NCI-H2029 treated with DMSO at 0.1 percent for 48 hours (cell line): ENCODE measurements around the gene TMC4.
"Not testable (repeated sequence)": the region's sequence is repeated elsewhere in the genome, so short reads cannot be mapped to it uniquely, and the experiment has no call there.

Experiments used
- DNase-seq: peaks from one replicate; lab custom pipeline; 2025; lab: John Stamatoyannopoulos, UW

The TMC4 gene

DNA sequence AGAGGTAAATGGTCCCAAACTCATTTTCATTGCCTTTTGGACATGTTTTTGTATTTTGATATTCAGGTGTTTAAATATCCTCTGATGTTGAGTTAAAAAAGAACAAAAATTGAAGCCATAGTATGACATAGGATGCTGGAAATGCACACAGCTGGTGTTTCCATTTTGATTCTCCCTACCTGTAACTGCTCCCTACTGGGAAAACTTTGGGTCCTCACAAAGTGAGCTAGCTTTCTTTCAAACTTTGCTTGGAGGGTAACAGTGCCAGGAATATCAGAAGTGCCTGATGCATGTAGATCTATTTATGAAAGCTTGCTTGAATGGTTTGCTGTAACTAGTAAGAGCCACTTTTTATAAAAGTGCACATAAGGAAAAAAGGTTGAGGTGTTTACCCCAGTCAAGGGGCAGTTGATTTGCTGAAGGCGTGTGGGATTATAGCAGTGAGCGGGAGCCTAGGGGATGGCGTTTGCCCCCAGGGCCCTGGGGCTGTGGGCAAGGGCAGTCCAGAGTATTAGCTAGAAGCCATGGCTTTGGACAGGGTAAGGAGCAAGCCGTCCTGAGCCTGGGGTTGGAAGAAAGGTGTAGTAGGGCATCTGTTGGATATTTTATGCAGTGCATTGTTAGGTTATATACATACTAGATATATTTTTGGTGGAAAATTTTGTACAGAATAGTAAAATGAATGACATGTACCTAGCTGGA is 32.0 kb upstream of the TMC4 start:
- no peak for DNase-seq

DNA sequence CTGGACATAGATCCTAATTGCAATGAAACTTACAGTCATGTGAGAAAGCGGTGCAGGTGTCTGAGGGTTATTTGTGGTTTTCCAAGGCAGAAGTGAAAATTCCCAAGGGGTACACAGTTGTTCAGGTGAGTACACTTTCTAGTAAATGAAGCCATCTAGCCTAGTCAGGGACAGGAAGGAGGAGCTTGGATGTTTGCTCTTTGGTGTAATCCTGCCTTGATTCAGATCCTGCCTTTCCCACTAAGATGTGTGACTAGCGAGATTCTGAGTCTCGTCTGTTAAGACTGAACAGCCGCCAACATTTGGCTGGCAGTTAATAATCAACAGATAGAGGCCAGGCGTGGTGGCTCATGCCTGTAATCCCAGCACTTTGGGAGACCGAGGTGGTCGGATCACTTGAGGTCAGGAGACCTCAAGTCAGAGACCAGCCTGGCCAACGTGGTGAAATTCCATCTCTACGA is 30.2 kb upstream of the TMC4 start:
- no peak for DNase-seq

DNA sequence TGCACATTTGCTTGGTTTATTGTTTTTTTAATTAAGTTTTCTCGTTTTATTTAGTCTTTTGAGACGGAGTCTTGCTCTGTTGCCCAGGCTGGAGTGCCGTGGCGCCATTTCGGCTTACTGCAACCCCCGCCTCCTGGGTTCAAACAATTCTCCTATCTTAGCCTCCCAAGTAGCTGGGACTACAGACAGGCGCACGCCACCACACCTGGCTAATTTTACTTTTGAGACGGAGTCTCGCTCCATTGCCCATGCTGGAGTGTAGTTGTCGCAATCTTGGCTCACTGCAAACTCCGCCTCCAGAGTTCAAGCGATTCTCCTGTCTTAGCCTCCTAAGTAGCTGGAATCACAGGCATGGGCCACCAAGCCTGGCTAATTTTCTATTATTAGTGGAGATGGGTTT is 29.0 kb upstream of the TMC4 start:
- DNase-seq = no peak

DNA sequence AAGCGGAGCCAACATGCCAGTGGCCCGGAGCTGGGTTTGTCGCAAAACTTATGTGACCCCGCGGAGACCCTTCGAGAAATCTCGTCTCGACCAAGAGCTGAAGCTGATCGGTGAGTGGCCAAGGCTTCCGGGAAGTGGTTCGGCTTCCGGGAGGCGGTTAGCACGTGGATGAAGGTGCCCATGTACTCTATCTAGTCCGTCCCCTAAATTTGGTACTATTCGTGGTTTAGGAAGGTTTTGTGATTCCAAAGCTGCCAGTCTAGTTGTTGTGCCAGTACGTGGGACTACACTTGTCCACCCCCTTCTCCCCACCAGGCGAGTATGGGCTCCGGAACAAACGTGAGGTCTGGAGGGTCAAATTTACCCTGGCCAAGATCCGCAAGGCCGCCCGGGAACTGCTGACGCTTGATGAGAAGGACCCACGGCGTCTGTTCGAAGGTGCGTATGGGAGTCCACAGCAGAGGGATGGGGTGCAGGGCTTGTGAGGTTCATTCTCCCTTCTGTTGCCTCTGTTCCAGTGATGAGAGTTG is 28.3 kb upstream of the TMC4 start:
- DNase-seq = no peak

DNA sequence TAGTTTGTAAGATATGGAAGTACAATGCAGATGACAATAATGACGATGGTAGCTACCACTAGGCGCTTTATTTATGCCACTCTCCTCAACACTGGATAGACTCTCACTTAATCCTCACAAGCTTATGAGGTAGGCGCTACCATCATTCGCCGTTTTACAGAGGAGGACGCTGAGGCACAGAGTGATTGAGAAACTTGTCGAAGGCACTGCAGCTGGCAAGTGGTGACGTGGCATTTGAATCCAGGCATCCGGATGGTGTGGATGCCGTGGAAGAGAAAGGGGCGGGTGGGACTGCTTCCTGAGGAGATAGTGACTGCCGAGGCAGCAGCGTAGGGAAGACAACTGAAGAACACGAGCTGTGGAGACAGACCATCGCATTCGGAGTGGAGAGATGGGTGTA is 26.4 kb upstream of the TMC4 start:
- DNase-seq = no peak

DNA sequence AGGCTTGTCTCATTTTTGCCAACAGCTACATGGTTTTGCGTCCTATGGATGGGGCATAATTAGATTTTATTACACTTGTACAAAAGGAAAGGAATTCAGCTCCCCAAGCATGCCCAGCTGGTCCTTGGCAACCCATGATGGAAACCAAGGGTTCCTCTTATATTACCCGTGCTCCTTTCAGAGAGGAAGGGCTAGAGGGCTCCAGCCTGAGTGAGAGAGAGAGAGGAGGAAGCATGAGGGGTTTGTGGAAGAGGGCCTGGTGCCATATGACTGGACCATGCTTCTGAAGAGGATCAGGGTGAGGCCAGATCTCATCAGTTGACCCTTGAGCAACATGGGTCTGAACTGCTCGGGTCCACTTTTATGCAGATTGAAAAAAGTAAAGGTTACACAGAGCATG is 24.2 kb upstream of the TMC4 start:
- DNase-seq = no peak

DNA sequence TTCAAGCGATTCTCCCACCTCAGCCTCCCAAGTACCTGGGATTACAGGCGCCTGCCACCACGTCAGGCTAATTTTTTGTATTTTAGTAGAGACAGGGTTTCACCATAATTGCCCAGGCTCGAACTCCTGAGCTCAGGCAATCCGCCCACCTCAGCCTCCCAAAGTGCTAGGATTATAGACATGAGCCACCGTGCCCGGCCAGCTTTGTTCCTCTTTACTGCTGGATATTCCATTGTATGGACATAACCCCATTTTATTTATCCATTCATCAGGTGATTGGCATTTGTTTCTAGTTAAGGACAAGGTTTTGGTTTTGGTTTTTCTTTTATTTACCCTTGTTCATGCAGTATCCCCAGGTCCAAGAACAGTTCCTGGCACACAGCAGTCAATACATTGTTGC is 23.6 kb upstream of the TMC4 start:
- no peak for DNase-seq

DNA sequence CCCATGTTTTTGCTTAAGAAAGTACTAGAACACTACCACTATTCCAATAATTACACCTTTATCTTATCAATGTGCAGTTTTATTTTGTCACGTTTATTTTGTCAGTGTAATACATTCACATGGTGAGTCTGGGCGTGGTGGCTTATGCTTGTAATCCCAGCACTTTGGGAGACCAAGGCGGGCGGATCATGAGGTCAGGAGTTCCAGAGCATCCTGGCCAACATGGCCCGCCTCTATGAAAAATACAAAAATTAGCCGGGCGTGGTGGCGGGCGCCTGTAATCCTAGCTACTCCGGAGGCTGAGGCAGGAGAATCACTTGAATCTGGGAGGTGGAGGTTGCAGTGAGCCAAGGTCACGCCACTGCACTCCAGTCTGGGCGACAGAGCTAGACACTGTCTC is 21.5 kb upstream of the TMC4 start:
- not testable (repeated sequence) for DNase-seq

DNA sequence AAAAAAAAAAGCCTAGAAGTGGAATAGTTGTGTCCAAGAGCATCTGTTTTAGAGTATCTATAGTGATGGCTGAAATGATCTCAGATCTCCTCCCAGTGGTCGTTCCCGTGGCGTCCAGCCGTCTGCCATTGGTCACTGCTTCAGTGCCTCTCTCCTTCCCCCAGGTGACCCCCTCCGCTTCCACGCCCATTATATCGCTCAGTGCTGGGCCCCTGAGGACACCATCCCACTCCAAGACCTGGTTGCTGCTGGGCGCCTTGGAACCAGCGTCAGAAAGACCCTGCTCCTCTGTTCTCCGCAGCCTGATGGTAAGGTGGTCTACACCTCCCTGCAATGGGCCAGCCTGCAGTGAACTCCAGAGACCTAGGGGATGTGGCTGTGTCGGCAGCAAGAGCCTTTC is 20.1 kb upstream of the TMC4 start:
- DNase-seq = no peak

DNA sequence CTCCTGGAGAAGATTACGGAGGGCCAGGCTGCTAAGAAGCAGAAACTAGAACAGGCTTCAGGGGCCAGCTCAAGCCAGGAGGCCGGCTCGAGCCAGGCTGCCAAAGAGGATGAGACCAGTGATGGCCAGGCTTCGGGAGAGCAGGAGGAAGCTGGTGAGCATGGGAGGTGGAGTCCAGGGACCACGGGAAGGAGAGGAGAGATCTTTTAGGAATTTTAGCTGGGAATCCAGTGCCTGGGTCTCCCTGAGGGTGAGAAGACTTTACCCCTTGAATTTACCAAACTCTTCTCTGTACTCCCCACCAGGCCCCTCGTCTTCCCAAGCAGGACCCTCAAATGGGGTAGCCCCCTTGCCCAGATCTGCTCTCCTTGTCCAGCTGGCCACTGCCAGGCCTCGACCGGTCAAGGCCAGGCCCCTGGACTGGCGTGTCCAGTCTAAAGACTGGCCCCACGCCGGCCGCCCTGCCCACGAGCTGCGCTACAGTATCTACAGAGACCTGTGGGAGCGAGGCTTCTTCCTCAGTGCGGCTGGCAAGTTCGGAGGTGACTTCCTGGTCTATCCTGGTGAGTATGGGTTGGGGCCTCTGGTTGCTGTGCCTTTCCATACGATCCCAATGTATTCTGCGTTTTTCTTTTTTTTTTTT is 19.0 kb upstream of the TMC4 start:
- no peak for DNase-seq

DNA sequence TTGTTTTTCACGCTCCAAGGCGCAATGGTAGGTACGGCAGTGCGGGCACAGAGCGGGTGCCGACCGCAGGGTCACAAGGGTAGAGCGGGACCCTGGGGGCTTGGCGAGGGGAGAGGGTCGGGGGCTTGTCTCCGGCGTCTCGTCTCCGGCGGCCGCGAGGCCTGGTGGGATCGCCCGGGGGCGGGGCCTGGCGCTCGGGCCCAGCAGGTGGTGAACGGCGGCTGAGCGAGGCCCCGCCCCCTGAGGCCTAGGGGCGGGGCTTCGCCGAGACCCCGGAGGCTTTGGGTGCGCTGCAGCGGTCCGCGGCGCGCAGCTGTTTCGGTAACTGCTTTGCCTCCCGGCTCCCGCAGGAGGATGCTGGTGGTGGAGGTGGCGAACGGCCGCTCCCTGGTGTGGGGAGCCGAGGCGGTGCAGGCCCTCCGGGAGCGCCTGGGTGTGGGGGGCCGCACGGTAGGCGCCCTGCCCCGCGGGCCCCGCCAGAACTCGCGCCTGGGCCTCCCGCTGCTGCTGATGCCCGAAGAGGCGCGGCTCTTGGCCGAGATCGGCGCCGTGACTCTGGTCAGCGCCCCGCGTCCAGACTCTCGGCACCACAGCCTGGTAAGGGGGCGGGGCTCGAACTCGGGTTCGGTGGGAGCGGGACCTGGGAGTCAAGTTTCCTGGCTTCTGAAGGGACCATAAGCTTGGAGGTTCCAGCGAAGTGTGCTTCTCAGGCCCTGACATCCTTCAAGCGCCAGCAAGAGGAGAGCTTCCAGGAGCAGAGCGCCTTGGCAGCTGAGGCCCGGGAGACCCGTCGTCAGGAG is 18.3 kb upstream of the TMC4 start, which contains the start of gene TSEN34:
Gene TSEN34 (plus strand): TSS at position 298 of the 800 bp plus-strand sequence. CDS start 57 bp downstream, at position 355.
- DNase-seq = peak; percentile 62

DNA sequence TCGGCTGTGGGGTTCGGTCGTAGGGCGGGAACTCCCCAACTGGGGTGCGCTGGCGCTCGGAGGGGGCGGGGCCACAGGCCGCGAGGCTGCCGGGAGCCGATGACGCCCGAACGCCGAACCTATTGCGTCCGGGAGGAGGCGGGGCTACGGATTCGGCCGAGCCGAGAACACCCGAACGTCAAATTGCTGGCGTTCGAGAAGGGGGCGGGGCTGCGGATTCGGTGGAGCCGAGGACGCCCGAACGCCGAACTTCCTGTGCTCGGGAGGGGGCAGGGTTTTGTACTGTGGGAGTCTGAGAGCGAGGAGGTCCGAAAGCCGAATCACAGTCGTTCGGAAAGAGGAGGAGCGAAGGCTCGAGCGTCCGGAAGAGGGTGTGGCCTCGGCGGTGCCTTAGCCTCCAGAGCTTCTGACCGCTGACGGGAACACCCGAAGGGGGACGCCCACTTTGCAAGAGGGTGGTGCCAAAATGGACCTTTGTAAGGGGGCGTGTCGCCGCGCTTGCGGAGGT is 17.6 kb upstream of the TMC4 start:
- peak; percentile 98 for DNase-seq

DNA sequence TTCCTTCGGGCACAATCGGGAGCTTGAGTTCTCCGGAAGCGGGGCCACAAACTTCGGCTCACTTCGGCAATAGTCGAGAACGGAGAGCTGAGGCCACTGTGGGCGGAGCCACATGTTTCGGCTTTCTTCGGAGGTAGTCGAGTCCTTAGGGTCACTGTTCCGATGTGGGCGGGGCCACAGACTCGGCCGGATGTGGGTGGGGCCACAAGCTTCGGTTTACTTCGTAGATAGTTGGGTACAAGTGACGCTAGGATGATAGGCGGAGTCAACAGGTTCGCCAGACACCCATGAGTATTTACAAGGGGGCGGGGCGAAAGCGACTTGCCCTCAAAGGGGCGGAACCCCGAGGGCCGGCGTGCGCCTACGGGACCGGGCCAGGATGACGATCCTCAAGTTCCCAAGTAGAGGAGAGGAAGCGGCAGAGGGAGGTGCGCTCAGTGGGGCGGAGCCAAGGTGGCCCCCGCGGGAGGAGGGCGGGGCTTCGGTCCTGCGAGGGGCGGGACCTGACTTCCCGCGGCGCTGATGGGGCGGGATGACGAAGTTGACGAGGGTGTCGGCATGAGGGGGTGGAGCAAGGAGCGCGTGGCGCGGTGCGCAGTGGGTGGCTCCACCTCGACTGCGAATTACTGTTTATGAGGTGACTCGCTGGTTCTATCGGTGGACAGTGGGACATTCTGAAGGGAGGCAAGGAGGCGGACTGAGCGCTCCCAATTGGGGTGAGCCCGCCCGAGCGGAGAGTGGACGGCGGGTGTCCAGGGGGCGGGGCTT is 17.0 kb upstream of the TMC4 start:
- DNase-seq = peak; percentile 99

DNA sequence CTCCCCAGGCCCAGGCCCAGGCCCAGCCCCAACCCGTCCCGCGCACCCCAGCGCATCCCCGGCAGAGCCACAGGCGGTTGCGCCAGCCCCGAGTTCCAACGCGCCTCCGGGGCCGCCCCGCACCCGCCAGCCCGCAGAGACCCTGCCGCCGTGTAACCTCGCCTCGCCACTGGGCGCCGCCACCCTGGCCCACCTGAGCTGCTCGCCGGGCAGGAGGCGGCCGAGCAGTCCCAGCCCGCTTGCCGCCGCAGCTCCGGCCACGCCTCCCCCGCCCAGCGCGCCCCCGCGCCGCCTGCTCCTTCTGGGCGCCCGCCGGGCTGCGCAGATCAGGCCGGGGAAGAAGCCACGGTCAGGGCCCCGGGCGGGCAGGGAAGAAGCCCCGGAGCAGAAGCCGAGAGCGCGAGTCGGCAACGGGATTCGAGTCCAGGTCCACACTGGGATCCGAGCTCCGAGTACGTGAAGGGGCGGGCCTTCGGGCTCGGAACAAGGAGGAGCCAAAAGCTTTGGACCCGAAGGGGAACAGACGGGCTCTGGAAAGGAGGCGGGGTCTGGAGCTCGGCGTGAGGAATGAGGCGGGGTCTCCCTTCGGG is 16.3 kb upstream of the TMC4 start, which contains the start of gene MBOAT7:
Gene MBOAT7 (minus strand): TSS at position 436 of the 590 bp plus-strand sequence. CDS start 1,072 bp downstream, outside the sequence.
- DNase-seq = no peak

DNA sequence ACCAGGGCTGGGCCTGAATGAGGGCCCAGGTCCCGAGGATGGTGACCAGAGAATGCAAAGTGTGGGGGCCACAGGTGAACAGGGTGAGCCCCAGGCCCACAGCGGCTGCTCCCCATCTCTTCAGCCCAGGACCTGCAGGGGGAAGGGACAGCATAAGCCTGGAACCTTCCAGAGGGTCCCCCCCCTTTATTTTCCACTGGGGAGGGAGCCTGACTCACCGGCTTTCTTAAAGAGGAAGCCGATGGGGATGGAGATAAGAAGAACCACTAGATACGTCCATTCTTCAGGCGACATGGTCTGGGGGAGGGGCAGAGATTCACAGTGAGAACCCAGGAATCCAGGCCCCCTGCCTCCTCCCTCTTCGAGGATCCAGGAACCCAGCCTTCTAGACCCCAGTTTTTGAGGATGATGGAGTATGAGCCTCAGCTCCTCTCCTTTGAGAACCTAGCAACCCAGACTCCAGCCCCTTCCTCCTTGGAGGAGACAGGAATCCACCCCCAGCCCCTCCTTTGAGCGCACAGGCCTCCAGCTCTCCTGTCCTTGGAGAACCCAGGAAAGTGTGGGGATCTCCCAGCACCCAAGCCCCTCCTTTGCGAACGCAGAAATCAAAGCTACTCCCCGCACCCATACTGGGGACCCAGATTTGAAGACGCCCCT is 15.4 kb upstream of the TMC4 start:
- no peak for DNase-seq

DNA sequence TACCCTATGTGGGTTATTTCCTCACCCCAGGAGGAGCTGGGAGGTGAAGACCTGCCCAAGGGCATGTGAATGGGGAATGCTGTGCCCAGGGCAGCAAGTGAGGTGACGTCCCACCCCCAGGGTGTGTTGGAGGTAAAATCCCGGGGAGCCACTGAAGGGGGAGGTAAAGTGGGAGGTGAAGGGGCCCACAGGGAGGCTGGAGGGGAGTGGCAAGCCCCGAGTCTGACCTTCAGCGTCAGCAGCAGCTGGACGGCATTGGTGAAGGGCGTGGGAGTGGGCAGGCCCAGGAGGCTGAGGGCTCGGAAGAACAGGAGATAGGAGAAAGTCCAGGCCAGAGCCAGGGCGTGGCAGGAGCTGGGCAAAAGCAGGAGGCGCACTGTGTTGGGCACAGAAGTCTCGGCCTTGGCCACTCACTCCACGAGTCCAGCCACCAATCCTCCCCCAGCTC is 14.0 kb upstream of the TMC4 start:
- no peak for DNase-seq

DNA sequence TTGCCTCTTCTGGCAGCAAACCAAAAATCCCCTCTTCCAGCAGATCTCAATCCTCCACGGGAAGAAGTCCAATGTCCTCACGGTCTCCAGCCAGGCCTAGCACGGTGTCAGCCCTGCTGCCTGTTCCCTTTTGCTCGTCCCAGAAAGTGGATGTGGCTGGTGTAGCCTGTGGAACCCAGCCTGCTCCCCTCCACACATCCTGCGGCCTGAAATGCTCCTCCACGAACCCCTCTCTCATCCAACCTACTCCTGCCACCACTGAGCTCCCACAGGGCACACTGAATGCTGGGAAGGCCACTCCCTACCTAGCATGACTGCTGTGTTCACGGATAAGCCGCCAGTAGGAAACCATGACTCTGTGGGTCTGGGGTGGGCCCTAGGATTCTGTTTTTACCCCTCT is 13.4 kb upstream of the TMC4 start:
- DNase-seq = no peak

DNA sequence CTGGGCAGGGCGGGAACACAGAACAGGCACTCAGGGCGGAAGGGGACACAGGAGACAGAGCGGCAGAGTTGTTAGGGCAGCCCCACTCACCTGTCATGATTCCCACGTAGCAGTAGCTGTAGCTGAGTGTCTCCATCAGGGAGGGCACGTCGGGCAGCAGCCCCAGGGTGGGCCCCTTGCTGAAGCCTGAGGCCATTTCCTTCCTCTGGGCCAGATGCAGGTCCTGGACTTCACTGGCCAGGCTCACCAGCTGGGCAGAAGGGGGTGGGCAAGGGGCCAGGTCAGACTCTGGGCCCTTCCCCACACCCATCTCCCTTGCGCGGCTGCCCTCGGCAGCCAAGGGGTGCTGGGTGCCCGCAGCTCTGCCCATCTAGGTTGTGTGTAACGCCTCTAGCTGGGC is 10.5 kb upstream of the TMC4 start:
- DNase-seq = no peak

DNA sequence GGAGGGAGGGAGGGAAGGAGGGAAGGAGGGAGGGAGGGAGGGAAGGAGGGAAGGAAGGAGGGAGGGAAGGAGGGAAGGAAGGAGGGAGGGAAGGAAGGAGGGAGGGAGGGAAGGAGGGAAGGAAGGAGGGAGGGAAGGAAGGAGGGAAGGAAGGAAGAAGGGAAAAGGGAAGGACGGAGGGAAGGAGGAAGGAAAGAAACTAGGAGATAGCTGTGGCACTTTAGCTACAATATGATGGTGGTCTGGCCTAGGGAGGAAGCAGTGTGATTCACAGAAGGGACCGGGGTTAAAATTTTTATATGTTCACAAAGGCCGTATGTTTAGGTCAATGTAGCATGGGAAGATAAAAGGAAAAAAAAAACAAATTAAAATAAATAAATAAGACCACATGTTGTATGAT is 8.9 kb upstream of the TMC4 start:
- not testable (repeated sequence) for DNase-seq

DNA sequence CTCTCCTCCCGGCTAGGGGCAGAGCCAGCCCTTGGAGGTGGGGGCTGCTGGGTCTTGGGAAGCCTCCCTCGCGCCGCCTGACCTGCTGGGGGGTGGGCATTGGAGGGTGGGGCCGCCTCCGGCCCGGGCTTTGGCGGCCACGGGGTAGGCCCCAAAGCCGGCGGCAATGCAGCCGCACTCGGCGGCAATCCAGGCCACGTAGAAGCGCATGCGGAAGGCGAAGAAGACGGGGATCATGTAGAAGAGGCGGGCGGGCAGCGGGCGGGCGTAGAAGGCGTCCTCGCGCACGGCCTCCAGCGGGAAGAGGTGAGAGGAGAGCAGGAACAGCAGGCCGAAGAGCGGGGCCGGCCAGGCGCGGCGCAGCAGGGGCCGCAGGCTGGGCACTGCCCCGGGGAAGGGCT is 7.7 kb upstream of the TMC4 start:
- no peak for DNase-seq
